GM19455 (cell line): ENCODE data around the gene KIF18A.
"Not testable (repeated sequence)": the region's sequence is repeated elsewhere in the genome, so short reads cannot be mapped to it uniquely, and the experiment has no call there.

ENCODE experiments used
- ATAC-seq: cut with Tn5 transposase; IDR thresholded peaks from one replicate; pipeline ENCODE4 v1.9.1; 2021; ENCODE audit not compliant: unreplicated experiment

Gene KIF18A

DNA sequence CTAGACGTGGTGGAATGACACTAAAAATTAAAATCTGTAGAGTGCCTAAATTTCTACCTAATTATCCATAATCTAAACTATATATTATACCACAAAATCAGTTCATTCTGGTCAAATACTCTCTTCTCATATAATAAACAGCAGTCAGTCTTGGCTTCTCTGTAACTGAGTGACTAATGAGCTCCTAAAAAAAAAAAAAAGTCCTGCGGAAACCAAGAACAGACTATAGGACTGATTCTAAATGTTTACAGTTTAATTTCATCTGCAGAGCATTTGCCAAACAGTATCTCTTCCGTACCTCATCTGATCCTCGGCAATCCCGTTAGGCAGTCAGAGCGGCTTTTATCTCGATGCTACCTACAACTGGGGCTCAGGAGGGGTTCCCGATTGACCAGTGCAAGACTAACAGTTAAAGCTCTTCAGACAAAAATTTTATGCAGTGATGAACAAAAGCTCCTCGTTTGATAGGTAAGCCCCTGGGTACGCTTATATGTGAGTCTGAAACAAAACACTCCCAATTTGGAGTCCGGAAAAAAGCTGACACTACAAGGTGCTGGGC lies 686 bp downstream of the KIF18A start:
- ATAC-seq, result peak; percentile 1

DNA sequence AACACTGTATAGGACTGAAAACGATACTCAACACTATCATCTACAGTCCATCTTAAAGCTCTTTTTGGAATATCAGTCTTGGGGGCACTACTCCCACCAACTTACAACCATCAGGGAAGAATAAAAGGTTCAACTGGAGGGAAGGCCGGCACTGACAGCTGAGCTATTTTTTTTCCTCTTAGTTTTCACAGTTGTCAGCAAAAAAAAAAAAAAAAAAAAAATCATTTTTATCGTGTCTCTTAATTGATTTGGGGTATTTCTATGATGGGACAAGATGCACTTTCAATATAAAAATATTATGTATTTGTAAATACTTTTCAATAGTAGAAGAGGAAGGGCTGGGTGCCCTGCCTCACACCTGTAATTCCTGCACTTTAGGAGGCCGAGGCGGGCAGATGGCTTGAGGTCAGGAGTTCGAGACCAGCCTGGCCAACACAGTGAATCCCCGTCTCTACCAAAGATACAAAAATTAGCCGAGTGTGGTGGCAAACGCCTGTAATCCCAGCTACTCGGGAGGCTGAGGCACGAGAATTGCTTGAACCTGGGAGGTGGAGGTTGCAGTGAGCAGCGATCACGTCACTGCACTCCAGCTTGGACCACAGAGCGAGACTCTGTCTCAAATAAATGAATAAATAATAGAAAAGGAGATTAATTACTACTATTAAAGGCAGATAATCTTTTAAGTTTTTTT lies 1.5 kb downstream of the KIF18A start:
- no peak for ATAC-seq

DNA sequence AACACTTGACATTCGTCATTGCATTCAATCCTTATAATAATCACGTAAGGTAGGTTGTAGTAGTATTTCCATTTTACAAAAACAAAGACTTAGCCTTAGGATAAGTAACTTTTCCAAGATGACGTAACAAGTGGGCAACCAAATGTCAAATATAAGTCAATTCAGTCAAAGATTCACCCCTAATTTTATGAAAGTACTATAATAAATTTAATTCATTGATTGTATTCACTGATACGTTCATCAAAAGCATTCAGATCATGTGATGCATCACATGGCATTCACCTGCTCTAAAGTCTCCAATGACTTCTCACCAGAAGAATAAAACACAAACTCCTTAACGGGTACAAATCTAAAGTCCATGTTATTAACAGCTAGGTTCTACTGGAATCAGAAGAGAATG lies 2.1 kb downstream of the KIF18A start:
- ATAC-seq, result no peak

DNA sequence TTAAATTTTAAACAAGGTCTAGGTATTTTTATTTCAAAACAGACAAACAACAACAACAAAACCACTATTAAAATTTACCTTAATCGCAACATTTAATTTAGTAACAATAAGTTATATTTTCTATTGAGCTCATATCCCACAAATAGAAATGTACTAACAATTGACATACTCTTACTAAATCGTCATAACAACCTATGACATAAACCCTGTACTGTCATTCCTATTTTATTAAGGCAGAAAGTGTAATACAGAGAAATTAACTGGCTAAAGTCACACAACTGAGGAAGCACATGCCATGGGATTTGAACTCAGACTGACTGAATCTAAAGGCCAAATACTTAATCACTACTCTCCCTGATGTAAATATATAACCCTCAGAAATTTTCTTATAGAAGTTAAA lies 3.0 kb downstream of the KIF18A start:
- no peak for ATAC-seq

GRCh38 chr11:28104425-28104824 lies 3.5 kb downstream of the KIF18A start:
- no peak for ATAC-seq

DNA sequence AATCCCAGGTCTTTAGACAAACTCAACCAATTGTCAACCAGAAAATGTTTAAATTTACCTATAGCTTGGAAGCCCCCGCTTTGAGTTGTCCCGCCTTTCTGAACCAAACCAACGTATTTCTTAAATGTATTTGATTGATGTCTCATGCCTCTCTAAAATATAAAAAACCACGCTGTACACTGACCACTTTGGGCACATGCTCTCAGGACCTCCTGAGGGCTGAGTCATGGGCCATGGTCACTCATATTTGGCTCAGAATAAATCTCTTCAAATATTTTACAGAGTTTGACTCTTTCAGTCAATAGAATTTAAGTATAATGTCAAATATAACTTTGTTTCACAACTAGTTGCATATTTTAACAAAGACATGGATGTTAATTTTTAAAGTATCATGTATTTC lies 5.7 kb downstream of the KIF18A start:
- not testable (repeated sequence) for ATAC-seq

- ATAC-seq, result no peak
These were observed 7.3 kb downstream of the KIF18A start for GRCh38 chr11:28100665-28101064.

DNA sequence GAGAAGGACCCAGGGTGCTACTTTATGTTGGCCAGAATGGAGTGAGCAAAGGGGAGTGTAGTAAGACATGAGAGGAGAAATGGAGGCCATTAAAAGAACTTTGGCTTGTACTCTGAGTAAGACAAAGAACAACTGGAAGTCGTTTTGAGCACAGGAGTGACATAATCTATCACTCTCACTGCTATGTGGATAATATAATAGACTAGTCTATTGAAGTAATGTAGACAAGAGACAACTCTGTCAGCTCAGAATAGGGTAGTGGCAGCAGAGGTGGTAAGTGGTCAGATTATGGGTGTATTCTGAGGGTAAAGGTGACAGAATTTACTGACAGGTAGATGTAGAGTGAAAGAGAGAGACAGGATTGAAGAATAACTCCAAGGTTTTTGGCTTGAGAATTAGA lies 8.2 kb downstream of the KIF18A start:
- no peak for ATAC-seq

DNA sequence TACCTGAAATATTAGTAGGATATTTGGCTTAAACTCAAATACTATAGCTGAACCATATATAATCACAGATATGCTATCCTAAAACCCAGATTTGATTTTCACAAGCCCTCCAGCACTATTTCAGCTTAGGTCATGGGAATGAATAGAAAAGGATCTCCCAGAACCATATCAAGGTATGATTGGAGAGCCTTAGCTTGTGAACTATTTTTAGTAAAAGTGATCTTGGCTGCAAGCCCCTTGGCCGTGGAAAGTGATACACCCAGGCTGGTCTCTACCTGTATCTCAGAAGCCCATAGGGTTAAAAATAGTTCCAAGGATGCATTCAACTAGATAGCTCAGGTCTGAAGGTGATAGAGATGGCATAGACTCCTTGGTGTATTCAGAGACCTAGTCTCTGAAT lies 9.7 kb downstream of the KIF18A start:
- no peak for ATAC-seq

- ATAC-seq, result no peak
These were observed 15.2 kb downstream of the KIF18A start for GRCh38 chr11:28092786-28093185.

DNA sequence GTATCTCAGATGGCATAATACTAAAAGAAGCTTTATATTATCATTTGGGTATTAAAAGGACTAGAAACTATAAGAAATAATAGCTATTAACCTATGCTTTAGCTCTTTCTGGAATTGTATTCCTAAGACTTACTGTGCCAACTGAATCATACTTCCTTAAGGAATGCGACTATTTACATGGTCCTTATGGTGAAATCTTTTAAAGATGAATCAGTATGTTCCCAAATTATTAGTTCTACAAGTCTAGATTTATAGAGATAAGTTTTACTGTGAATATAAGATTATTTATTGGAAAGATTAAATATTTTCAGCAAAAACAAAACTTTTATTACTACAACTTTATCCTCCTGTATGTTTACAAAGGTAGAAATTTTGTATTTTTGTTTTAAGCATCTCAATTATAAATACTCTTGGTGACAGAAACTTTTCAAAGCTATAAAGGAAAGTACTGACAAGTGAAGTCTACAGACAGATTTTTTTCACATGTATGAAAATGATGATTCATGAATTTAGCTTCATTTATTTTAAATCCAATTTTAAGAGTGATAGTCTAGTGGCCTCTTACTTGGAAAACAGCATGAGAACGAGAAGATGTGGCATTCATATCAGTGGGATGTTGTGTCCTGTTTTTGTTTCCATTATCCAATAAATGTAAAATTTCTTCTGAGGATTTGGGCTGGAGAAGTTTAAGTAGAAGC lies 17.8 kb downstream of the KIF18A start:
- no peak for ATAC-seq

DNA sequence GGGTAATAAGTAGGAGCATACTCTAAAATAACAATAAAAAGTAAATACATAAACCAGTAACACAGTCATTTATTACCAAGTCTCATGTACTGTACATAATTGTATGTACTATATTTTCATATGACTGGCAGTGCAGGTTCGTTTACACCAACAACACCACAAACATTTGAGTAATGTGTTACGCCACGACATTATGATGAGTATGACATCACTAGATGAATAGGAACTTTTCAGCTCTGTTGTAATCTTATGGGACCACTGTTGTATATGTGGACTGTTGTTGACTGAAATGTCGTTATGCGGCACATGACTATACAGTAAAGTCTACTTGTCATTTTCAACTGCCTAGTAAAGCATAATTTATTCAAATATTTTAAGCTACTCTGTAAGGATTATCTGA lies 18.6 kb downstream of the KIF18A start:
- no peak for ATAC-seq

GRCh38 chr11:28087693-28088092 lies 20.3 kb downstream of the KIF18A start:
- not testable (repeated sequence) for ATAC-seq

DNA sequence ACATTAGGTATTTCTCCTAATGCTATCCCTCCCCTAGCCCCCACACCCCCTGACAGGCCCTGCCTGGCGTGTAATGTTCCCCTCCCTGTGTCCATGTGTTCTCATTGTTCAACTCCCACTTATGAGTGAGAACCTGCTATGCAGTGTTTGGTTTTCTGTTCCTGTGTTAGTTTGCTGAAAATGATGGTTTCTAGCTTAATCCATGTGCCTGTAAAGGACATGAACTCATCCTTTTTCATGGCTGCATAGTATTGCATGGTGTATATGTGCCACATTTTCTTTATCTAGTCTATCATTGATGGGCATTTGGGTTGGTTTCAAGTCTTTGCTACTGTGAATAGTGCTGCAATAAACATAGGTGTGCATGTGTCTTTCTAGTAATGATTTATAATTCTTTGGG lies 20.8 kb downstream of the KIF18A start:
- not testable (repeated sequence) for ATAC-seq

GRCh38 chr11:28086569-28086968 lies 21.4 kb downstream of the KIF18A start:
- no peak for ATAC-seq

- ATAC-seq, result no peak
These were observed 24.8 kb downstream of the KIF18A start for GRCh38 chr11:28083118-28083517.

GRCh38 chr11:28077521-28077920 lies 30.4 kb downstream of the KIF18A start:
- no peak for ATAC-seq

DNA sequence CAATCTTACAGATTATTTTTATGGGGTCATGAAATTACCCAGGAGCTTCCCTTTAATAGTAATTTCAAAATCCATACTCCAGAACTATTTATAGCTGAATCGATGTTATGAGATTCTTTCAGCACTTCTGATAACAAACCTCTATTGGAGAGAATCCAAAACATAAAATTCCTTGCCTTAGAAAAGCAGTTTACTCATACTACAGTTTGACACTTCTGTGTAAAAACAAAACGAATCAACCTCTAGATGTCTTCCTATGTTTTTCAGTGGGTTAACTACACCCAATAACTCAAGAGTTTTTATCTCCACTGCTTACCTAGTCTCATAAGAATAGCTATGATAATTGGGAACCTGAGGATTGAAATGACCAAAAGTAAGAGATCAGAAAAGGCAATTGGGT lies 35.6 kb downstream of the KIF18A start:
- ATAC-seq, result no peak

DNA sequence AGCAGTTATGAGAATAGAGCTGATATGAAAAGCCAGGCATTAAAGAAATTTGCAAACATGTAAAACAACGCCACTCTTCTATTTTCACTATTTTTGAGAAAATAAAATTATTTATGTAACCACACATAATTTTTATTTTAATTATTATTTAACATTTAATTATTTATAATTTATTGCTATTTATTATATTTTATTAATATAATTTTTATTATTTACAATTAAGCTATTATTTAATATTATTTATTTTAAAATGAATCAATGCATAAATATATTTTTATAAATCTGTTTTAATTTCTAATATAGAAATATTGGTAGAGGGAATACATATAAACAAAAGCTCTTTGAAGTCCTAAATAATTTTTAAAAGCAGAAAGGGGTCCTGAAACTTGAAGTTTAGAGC lies 36.7 kb downstream of the KIF18A start:
- no peak for ATAC-seq

DNA sequence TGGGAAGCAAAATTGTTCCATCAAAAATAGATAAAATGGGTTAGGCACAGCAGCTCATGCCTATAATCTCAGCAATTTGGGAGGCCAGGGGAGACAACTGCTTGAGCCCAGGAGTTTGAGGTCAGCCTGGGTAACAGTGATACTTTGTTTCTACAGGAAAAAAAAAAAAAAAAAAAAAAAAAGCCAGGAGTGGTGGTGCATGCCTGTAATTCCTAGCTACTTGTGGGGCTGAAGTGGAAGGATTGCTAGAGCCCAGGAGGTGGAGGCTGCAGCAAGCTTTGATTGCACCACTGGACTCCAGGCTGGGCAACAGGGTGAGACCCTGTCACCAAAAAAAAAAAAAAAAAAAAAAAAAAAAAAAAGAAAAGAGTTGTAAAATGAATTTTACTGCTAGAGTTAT lies 49.6 kb downstream of the KIF18A start:
- ATAC-seq, result no peak

GRCh38 chr11:28054821-28055220 lies 53.1 kb downstream of the KIF18A start:
- ATAC-seq, result no peak
